ENCODE data around the gene NTNG1.

- TF ChIP-seq CTCF (IDR thresholded peaks at IDR 0.05) = no peak
- no peak for TF ChIP-seq EZH2 (IDR thresholded peaks at IDR 0.05)
- no peak for TF ChIP-seq EZH2phosphoT487 (IDR thresholded peaks at IDR 0.05)
These were observed 131.5 kb downstream of the NTNG1 start for GRCh38 chr1:107272321-107272720.

All from neural progenitor cell (in vitro differentiated cells).